Stimulated activated naive CD8-positive, alpha-beta T cell treated with anti-CD3 and anti-CD28 coated beads, Interleukin-15, amount 100 ng/mL, for 72 hours (primary cell): ENCODE data around the gene RAB15.

Experiments
- ATAC-seq: fragments of 150-1000 bp; cut with Tn5 transposase; 2 replicates; pipeline ENCODE4 v1.10.0; 2021; ENCODE audit warnings: mild to moderate bottlenecking, moderate library complexity
- DNase-seq, 2 donors: peaks; one replicate each; pipeline ENCODE4 v3.0.0; 2021 to 2022
- H3K27ac Mint-ChIP-seq, 2 donors: one replicate each; pipeline ENCODE4 v1.8.0; 2022; ENCODE audit warnings: mild to moderate bottlenecking in 2 of 2, mixed read lengths in 2 of 2, moderate library complexity in 2 of 2
- H3K27me3 Mint-ChIP-seq: one replicate; pipeline ENCODE4 v1.8.0; 2022; ENCODE audit warnings: mixed read lengths
- H3K4me1 Mint-ChIP-seq: one replicate; pipeline ENCODE4 v1.8.0; 2022; ENCODE audit warnings: mild to moderate bottlenecking, mixed read lengths
- H3K4me3 Mint-ChIP-seq, 2 donors: one replicate each; pipeline ENCODE4 v1.8.0; 2022; ENCODE audit warnings: mild to moderate bottlenecking in 2 of 2, mixed read lengths in 2 of 2, moderate library complexity in 1 of 2
- H3K9me3 Mint-ChIP-seq, 2 donors: one replicate each; pipeline ENCODE4 v1.8.0; 2022; ENCODE audit warnings: mixed read lengths in 2 of 2

RAB15 gene

DNA sequence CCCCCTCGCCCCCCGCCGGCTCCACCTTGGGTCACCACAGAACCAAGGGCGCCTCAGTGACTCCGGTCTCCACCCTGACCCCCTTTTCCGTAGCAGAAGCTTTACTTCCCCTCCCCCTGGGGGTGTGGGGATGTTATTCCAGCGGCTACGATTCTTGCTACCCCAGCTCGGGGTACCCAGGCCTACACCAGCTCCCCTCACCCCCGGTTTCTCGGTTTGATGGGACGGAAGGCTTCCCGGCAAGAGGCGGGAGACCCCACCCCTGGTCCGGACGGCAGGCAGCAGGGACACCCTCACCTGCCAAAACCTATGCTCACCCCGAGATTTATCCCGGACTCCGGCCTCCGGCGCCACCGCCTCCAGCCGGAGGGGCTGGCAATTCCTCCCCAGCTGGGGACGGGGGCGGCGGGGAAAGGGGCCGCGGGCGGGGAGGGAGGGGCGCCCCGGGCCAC, 619 bp downstream of the RAB15 start:
- peak overlapping the region; percentile 52 to 67 for H3K4me3 Mint-ChIP-seq
- no peak for DNase-seq
- H3K27me3 Mint-ChIP-seq = peaks cover 15% of the 10 kb centered on the region
- peak; percentile 15 for ATAC-seq
- H3K4me1 Mint-ChIP-seq = peaks cover 43% of the 10 kb centered on the region
- H3K9me3 Mint-ChIP-seq = no peaks in the 10 kb centered on the region
- H3K27ac Mint-ChIP-seq = peak overlapping the region in 1 of 2 donors; percentile 40

GRCh38 chr14:64970776-64971477, 1.2 kb downstream of the RAB15 start:
- DNase-seq = no peak

DNA sequence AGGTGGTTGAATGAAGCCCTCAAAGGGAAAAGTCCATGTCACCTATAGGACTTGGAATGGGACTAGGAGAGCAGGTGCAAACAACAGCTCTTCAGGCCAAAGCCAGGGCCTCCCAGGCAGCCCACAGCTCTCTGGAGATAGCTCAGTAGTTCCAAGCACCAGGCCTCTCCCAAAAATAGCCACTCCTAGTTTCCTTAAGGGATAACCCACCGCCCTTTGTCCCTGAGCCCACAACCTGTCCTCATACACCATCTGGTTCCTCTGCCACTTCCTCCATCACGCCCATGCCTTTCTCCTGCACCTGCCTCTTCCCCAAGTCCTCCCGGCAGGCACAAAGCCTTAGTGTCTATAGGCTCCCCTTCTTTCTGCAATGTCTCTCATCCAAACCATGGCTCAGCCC, 2.1 kb downstream of the RAB15 start:
- ATAC-seq (no peak), DNase-seq (no peak)
- H3K27me3 Mint-ChIP-seq = peaks cover 15% of the 10 kb centered on the region
- no peak overlapping the region for H3K4me3 Mint-ChIP-seq
- peak overlapping the region in 1 of 2 donors; percentile 49 for H3K27ac Mint-ChIP-seq
- no peaks in the 10 kb centered on the region for H3K9me3 Mint-ChIP-seq
- peaks cover 44% of the 10 kb centered on the region for H3K4me1 Mint-ChIP-seq

More at GRCh38 chr14:64970776-64971477, 1.2 kb downstream of the RAB15 start:
- peaks cover 15% of the 10 kb centered on the region for H3K27me3 Mint-ChIP-seq
- no peaks in the 10 kb centered on the region for H3K9me3 Mint-ChIP-seq
- H3K4me1 Mint-ChIP-seq = peaks cover 44% of the 10 kb centered on the region
- peak overlapping the region; percentile 52 to 67 for H3K4me3 Mint-ChIP-seq
- ATAC-seq = no peak
- H3K27ac Mint-ChIP-seq = peak overlapping the region in 1 of 2 donors; percentile 40

GRCh38 chr14:64968651-64969050, 3.5 kb downstream of the RAB15 start:
- no peaks in the 10 kb centered on the region for H3K9me3 Mint-ChIP-seq

DNA sequence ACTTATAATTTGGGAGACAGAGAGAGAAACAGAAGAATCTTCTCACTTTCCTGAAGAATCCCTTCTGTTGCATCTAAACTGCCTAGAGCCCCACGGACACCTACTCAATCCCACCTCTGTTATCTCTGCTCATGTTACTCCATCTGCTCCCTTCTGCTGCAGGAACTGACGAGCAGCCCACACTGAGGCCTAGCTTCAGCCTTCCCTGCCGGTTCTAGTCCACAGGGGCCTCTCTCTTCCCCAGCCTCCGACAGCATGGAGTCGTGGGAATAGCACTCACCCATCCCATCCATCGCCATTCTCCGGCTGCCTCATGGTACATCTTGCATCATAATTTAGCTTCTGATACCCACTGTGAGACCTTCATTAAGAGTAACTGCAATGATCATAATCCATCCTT, 4.0 kb downstream of the RAB15 start:
- Mint-ChIP-seq H3K9me3 (no peaks in the 10 kb centered on the region), H3K4me1 (peaks cover 44% of the 10 kb centered on the region), H3K4me3 (no peak overlapping the region), H3K27me3 (peaks cover 15% of the 10 kb centered on the region), H3K27ac (no peak overlapping the region)
- DNase-seq (no peak), ATAC-seq (no peak)

More at GRCh38 chr14:64968651-64969050, 3.5 kb downstream of the RAB15 start:
- H3K27me3 Mint-ChIP-seq = peaks cover 15% of the 10 kb centered on the region
- no peak for ATAC-seq
- H3K27ac Mint-ChIP-seq = no peak overlapping the region
- no peak overlapping the region for H3K4me3 Mint-ChIP-seq
- peaks cover 44% of the 10 kb centered on the region for H3K4me1 Mint-ChIP-seq
- no peak for DNase-seq

DNA sequence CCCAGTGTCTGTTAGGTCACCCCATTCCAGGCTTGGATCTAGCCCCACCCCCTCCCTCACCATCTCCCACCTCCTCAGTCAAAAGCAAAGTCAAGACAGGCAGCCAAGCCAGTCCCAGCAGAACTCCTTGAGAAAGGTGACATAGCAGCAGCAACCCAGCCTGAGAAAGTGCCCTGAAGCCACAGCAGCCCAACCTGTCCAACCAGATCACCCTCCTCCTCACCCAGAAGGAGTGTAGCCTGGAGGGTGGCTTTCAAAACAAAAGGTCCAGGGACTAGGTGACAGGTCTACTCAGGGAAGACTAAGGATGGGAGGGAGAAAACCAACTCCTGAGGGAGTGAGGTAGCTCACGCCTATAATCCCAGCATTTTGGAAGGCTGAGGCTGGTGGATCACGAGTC, 5.2 kb downstream of the RAB15 start:
- peaks cover 38% of the 10 kb centered on the region for H3K4me1 Mint-ChIP-seq
- no peaks in the 10 kb centered on the region for H3K9me3 Mint-ChIP-seq
- no peak for DNase-seq
- peaks cover 15% of the 10 kb centered on the region for H3K27me3 Mint-ChIP-seq
- no peak overlapping the region for H3K4me3 Mint-ChIP-seq
- H3K27ac Mint-ChIP-seq = peak overlapping the region in 1 of 2 donors; percentile 72
- ATAC-seq = no peak

- ATAC-seq = no peak
- no peaks in the 10 kb centered on the region for H3K9me3 Mint-ChIP-seq
- H3K4me1 Mint-ChIP-seq = peaks cover 33% of the 10 kb centered on the region
- no peak for DNase-seq
- no peak overlapping the region for H3K4me3 Mint-ChIP-seq
- peak overlapping the region in 1 of 2 donors; percentile 2 for H3K27ac Mint-ChIP-seq
- peaks cover 7% of the 10 kb centered on the region for H3K27me3 Mint-ChIP-seq
Observed at GRCh38 chr14:64965356-64966000, 6.7 kb downstream of the RAB15 start.

- DNase-seq (no peak), ATAC-seq (no peak)
- no peaks in the 10 kb centered on the region for H3K27me3 Mint-ChIP-seq
- no peak overlapping the region for H3K27ac Mint-ChIP-seq
- H3K4me1 Mint-ChIP-seq = peaks cover 33% of the 10 kb centered on the region
- no peak overlapping the region for H3K4me3 Mint-ChIP-seq
- H3K9me3 Mint-ChIP-seq = no peaks in the 10 kb centered on the region
Observed at GRCh38 chr14:64963611-64964010, 8.5 kb downstream of the RAB15 start.

DNA sequence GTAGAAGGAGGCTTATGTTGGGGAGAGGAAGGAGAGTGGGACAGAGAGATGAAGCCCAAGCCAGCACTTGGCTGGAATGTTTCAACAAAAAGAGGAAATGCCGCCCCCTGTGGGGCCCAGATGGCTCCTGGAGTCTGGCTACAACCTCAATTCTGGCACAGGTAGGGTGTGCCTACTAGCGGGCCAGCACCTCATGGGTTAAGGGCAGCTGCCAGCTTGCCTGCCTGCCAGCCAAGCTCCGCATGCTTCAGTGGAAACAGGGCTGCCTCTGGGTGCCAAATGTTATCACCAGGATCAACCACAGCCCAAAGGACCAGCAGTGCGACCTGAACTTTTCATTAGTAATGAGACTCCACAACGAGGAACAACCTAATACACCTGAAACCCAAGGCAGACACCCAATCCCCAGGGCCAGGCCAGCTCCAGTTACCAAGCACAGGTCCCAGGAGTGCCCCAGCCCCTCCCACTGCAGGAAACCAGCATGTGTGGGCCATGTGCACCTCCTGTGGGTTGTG, 11.3 kb downstream of the RAB15 start:
- Mint-ChIP-seq H3K4me3 (no peak overlapping the region), H3K4me1 (peaks cover 16% of the 10 kb centered on the region), H3K9me3 (no peaks in the 10 kb centered on the region), H3K27me3 (no peaks in the 10 kb centered on the region), H3K27ac (no peak overlapping the region)
- peak; percentile 33 for ATAC-seq
- DNase-seq = no peak

DNA sequence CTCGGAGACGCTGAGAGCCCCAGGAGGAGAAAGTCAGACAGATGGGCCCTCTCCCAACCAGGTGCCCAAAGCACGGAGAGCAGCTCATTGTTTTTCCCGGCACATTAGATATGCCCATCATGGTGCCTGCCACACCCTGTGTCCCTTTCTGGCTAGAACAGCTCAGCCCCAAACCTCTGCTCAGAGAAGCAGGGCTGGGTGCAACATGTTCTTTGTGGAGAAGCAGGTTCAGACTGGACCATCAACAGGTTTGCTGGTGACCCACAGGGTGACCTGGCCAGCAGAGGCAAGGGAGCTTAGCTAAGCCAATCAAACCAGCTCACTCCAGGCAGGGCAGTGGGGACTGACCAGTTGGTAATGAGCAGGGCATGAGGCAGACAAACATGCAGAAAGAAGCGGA, 13.4 kb downstream of the RAB15 start:
- H3K27ac Mint-ChIP-seq = no peak overlapping the region

GRCh38 chr14:64958201-64958600, 13.9 kb downstream of the RAB15 start:
- no peak overlapping the region for H3K4me3 Mint-ChIP-seq
- no peak overlapping the region for H3K27ac Mint-ChIP-seq
- no peak for ATAC-seq
- no peaks in the 10 kb centered on the region for H3K27me3 Mint-ChIP-seq
- DNase-seq = no peak
- H3K9me3 Mint-ChIP-seq = no peaks in the 10 kb centered on the region
- H3K4me1 Mint-ChIP-seq = peaks cover 18% of the 10 kb centered on the region

More for the DNA sequence above, 13.4 kb downstream of the RAB15 start:
- no peaks in the 10 kb centered on the region for H3K9me3 Mint-ChIP-seq
- H3K4me3 Mint-ChIP-seq = no peak overlapping the region
- H3K4me1 Mint-ChIP-seq = peaks cover 16% of the 10 kb centered on the region
- no peaks in the 10 kb centered on the region for H3K27me3 Mint-ChIP-seq
- ATAC-seq (no peak), DNase-seq (no peak)

GRCh38 chr14:64956697-64957406, 15.3 kb downstream of the RAB15 start:
- Mint-ChIP-seq H3K27me3 (no peaks in the 10 kb centered on the region), H3K27ac (no peak overlapping the region), H3K4me1 (peaks cover 29% of the 10 kb centered on the region), H3K4me3 (no peak overlapping the region), H3K9me3 (no peaks in the 10 kb centered on the region)
- ATAC-seq = no peak
- DNase-seq = no peak

GRCh38 chr14:64955297-64955696, 16.8 kb downstream of the RAB15 start:
- Mint-ChIP-seq H3K9me3 (no peaks in the 10 kb centered on the region), H3K27ac (no peak overlapping the region), H3K4me1 (peaks cover 23% of the 10 kb centered on the region), H3K27me3 (no peaks in the 10 kb centered on the region), H3K4me3 (no peak overlapping the region)
- DNase-seq (no peak), ATAC-seq (no peak)

GRCh38 chr14:64954491-64955240, 17.5 kb downstream of the RAB15 start:
- H3K27me3 Mint-ChIP-seq = no peaks in the 10 kb centered on the region
- H3K4me3 Mint-ChIP-seq = no peak overlapping the region
- no peaks in the 10 kb centered on the region for H3K9me3 Mint-ChIP-seq
- peak overlapping the region in 1 of 2 donors; percentile 58 for H3K27ac Mint-ChIP-seq
- ATAC-seq (no peak), DNase-seq (no peak)
- H3K4me1 Mint-ChIP-seq = peaks cover 17% of the 10 kb centered on the region

GRCh38 chr14:64953661-64954060, 18.5 kb downstream of the RAB15 start:
- Mint-ChIP-seq H3K4me1 (peaks cover 17% of the 10 kb centered on the region), H3K9me3 (no peaks in the 10 kb centered on the region), H3K27me3 (no peaks in the 10 kb centered on the region), H3K4me3 (no peak overlapping the region), H3K27ac (no peak overlapping the region)
- no peak for ATAC-seq
- DNase-seq = no peak
